Type B pancreatic cell (in vitro differentiated cells): ENCODE data around the gene DNM2. TPM values are rescaled to one million over a fixed set of nuclear protein-coding genes. Genes with fewer than 3 reads are reported as not detected.
"Not testable (repeated sequence)": the region's sequence is repeated elsewhere in the genome, so short reads cannot be mapped to it uniquely, and the experiment has no call there.

Source experiments
- DNase-seq: peaks from one replicate; pipeline ENCODE4 v3.0.0; 2021; ENCODE audit warnings: mixed read lengths; ENCODE audit not compliant: unreplicated experiment; ENCODE audit errors: extremely low spot score
- H3K27ac Mint-ChIP-seq: 2 replicates; pipeline ENCODE4 v1.8.0; 2021; ENCODE audit warnings: mild to moderate bottlenecking, mixed read lengths
- H3K27me3 Mint-ChIP-seq: 2 replicates; pipeline ENCODE4 v1.8.0; 2021; ENCODE audit warnings: mixed read lengths
- H3K36me3 Mint-ChIP-seq: 2 replicates; pipeline ENCODE4 v1.8.0; 2021; ENCODE audit warnings: mixed read lengths
- H3K4me1 Mint-ChIP-seq: one replicate; pipeline ENCODE4 v1.8.0; 2021; ENCODE audit warnings: mixed read lengths; ENCODE audit not compliant: unreplicated experiment
- H3K4me3 Mint-ChIP-seq: 2 replicates; pipeline ENCODE4 v1.8.0; 2021; ENCODE audit warnings: mild to moderate bottlenecking, mixed read lengths
- H3K9me3 Mint-ChIP-seq: 2 replicates; pipeline ENCODE4 v1.8.0; 2021; ENCODE audit warnings: mixed read lengths
- total RNA-seq: library from RNA; stranded (reverse); gene quantifications from 2 replicates; pipeline ENCODE4 v1.2.1, GENCODE V29; 2021; ENCODE audit warnings: low replicate concordance
- TF ChIP-seq, protein P1 (sequence below): fragments of 200-600 bp; sonication (generic); conservative IDR thresholded peaks from 2 replicates; pipeline ENCODE4 v1.5.0; 2021; ENCODE audit warnings: antibody characterized with exemption, mild to moderate bottlenecking

DNM2 gene
- total RNA-seq, 1 donor from 2014 or later, result 119 TPM

DNA sequence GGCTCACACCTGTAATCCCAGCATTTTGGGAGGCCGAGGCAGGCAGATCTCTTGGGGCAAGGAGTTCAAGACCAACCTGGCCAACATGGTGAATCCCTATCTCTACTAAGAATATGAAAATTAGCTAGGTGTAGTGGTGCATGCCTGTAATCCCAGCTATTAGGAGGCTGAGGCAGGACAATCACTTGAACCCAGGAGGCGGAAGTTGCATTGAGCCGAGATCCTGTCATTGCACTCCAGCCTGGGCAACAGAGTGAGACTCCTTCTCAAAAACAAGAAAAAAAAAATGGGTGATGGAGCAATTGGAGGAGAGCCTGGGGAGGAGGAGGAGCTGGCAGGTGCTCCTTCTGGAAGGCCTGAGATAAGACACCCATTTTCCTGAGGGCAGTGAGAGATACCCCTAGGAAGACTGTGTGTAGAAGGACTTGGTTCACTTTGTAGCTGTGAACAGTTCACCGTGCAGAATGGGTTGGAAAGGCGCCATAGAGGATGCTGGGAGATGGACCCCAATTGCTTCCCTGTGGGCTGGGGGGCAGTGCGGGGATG lies 144.8 kb downstream of the DNM2 start:
- no peaks in the 10 kb centered on the region for H3K36me3 Mint-ChIP-seq
- no peaks in the 10 kb centered on the region for H3K27me3 Mint-ChIP-seq
- no peak overlapping the region for H3K4me3 Mint-ChIP-seq
- TF ChIP-seq, protein P1, sequence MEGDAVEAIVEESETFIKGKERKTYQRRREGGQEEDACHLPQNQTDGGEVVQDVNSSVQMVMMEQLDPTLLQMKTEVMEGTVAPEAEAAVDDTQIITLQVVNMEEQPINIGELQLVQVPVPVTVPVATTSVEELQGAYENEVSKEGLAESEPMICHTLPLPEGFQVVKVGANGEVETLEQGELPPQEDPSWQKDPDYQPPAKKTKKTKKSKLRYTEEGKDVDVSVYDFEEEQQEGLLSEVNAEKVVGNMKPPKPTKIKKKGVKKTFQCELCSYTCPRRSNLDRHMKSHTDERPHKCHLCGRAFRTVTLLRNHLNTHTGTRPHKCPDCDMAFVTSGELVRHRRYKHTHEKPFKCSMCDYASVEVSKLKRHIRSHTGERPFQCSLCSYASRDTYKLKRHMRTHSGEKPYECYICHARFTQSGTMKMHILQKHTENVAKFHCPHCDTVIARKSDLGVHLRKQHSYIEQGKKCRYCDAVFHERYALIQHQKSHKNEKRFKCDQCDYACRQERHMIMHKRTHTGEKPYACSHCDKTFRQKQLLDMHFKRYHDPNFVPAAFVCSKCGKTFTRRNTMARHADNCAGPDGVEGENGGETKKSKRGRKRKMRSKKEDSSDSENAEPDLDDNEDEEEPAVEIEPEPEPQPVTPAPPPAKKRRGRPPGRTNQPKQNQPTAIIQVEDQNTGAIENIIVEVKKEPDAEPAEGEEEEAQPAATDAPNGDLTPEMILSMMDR, result no peak
- peak overlapping the region; percentile 90 for H3K27ac Mint-ChIP-seq
- H3K9me3 Mint-ChIP-seq, result no peaks in the 10 kb centered on the region
- peaks cover 19% of the 10 kb centered on the region for H3K4me1 Mint-ChIP-seq
- no peak for DNase-seq

GRCh38 chr19:10863107-10863717 lies 145.3 kb downstream of the DNM2 start:
- H3K9me3 Mint-ChIP-seq, result no peaks in the 10 kb centered on the region
- H3K36me3 Mint-ChIP-seq, result no peaks in the 10 kb centered on the region
- H3K4me1 Mint-ChIP-seq, result peaks cover 19% of the 10 kb centered on the region
- H3K27me3 Mint-ChIP-seq, result no peaks in the 10 kb centered on the region
- DNase-seq, result no peak
- TF ChIP-seq, protein P1, result no peak
- peak overlapping the region; percentile 90 for H3K27ac Mint-ChIP-seq
- H3K4me3 Mint-ChIP-seq, result peak overlapping the region; percentile 21

DNA sequence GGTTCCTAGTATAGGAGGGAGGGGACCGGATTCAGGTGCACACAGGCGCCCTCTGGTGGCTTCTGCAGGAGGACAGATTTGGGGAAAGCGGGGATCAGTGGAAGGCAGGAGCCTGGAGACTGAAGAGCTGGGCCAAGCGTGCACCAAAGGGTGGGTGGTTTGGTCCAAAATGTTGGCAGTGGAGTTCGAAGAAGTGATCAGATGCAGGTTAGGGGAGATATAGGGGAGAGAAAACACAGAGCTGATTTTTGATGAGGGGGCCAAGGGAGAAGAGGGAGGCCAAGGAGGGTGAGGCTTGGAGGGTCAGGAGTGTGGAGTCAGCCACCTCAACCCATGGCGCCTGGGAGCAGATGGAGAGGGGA lies 146.6 kb downstream of the DNM2 start:
- DNase-seq, result peak; percentile 88
- H3K36me3 Mint-ChIP-seq, result no peaks in the 10 kb centered on the region
- H3K27me3 Mint-ChIP-seq, result no peaks in the 10 kb centered on the region
- peak overlapping the region; percentile 58 for H3K4me3 Mint-ChIP-seq
- peak overlapping the region; percentile 52 for H3K27ac Mint-ChIP-seq
- no peaks in the 10 kb centered on the region for H3K9me3 Mint-ChIP-seq
- TF ChIP-seq, protein P1, result peak; percentile 95
- peaks cover 19% of the 10 kb centered on the region for H3K4me1 Mint-ChIP-seq

DNA sequence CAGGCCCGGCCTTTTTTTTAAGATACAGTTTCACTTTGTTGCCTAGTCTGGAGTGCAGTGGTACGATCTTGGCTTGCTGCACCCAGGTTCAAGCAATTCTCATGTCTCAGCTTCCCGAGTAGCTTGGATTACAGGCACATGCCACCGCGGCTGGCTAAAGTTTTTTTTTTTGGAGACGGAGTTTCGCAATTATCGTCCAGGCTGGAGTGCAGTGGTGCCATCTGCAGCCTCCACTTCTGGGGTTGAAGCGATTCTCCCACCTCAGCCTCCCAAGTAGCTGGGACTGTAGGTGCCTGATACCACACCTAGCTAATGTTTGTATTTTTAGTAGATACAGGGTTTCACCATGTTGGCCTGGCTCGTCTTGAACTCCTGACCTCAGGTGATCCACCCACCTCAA lies 148.6 kb downstream of the DNM2 start:
- DNase-seq, result no peak
- TF ChIP-seq, protein P1, result no peak
- Mint-ChIP-seq H3K9me3 (no peaks in the 10 kb centered on the region), H3K27ac (no peak overlapping the region), H3K27me3 (no peaks in the 10 kb centered on the region), H3K36me3 (no peaks in the 10 kb centered on the region), H3K4me3 (no peak overlapping the region), H3K4me1 (peaks cover 23% of the 10 kb centered on the region)

DNA sequence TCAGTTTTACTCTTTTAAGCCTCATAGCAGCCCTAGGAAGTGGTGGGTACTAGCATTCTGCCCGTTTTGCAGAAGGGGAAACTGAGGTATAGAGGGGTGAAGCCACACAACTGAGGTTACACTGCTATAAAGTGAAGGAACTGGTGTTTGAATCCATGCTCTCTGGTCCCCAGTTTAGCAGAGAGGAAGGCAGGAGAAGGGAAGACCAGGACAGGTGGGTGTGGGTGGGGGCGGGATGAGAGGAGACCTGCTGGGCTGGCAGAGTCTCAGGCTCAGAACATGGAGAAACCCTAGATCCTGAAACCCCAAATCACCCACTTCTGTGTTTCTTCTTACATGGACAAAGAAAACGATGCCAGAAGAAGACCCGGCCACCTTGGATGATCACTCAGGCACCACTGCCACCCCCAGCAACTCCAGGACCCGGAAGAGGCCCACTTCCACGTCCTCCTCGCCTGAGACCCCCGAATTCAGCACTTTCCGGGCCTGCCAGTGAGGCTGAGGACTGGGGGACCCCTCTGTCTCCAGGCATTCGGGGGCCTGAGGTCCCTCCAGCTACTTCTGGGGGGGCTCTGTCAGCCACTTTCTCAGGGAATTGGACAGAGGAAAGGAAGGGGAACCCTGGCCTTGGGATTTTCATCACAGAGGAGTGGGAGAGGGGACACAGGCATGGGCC lies 151.1 kb downstream of the DNM2 start:
- Mint-ChIP-seq H3K27ac (no peak overlapping the region), H3K36me3 (no peaks in the 10 kb centered on the region), H3K4me1 (peaks cover 16% of the 10 kb centered on the region), H3K9me3 (no peaks in the 10 kb centered on the region), H3K4me3 (peak overlapping the region; percentile 75), H3K27me3 (no peaks in the 10 kb centered on the region)
- TF ChIP-seq, protein P1, result no peak
- no peak for DNase-seq

DNA sequence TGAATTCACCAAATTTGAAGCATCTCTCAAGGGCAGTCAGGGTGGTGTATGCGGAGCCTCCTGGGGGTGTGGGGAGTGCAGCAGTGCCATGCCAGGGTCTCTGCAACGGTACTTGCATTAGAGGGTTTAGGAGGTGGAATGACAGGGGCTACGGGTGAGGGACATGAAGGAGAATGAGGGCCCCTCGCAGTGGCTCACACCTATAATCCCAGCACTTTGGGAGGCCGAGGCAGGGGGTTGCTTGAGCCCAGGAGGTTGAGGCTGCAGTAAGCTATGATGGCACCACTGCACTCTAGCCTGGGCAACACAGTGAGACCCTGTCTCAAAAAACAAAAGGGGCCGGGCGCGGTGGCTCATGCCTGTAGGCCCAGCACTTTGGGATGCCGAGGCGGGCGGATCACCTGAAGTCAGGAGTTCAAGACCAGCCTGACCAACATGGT lies 152.0 kb downstream of the DNM2 start:
- not testable (repeated sequence) for H3K36me3 Mint-ChIP-seq, H3K4me1 Mint-ChIP-seq, DNase-seq, H3K27me3 Mint-ChIP-seq, H3K9me3 Mint-ChIP-seq
- Mint-ChIP-seq H3K27ac (peak overlapping the region; percentile 72), H3K4me3 (peak overlapping the region; percentile 92)
